ENCODE data around the gene COQ10A.

- TF ChIP-seq JUND (IDR thresholded peaks at IDR 0.05) = no peak
- peak; percentile 49 for TF ChIP-seq CTCF (IDR thresholded peaks at IDR 0.05; ENCODE audit: low read depth, low read length, missing input control)
- peak; percentile 49 to 65 for TF ChIP-seq RAD21 (IDR thresholded peaks at IDR 0.05)
Measured at GRCh38 chr12:56266693-56267442, at the start of gene COQ10A.
